Left renal cortex interstitium (tissue), 4 donors: ENCODE measurements around the gene MSTO1. TPM values are rescaled to one million over a fixed set of nuclear protein-coding genes. Genes with fewer than 3 reads are reported as not detected.
"Not testable (repeated sequence)": the region's sequence is repeated elsewhere in the genome, so short reads cannot be mapped to it uniquely, and the experiment has no call there.

Experiments used
- DNase-seq, 4 donors: peaks; one replicate each; pipeline ENCODE4 v3.0.0-alpha.2; 2013; ENCODE audit warnings: low read depth in 4 of 4, low spot score in 2 of 4, missing footprints in 1 of 4
- polyA plus RNA-seq, 4 donors: library from polyadenylated mRNA; unstranded; fragments of 120-200 nt; gene quantifications; one replicate each; pipeline ENCODE4 v1.2.1, GENCODE V29; 2013; ENCODE audit not compliant: insufficient read length in 4 of 4

Gene MSTO1
- polyA plus RNA-seq, 4 donors = 47.4 to 75.5 (median 61.5) TPM

DNA sequence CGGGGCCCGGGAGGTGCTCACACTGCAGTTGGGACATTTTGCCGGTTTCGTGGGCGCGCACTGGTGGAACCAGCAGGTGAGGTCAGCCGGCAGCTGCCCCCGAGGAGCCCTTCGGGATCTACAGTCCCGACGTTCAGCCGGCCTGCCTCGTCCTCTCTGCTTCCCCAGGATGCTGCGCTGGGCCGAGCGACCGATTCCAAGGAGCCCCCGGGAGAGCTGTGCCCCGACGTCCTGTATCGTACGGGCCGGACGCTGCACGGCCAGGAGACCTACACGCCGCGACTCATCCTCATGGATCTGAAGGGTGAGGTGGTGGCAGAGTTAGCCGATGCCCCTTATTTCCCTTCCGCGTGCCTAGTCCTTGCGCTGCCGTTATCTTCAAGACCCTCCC, 234 bp downstream of the MSTO1 start:
- not testable (repeated sequence) for DNase-seq

- not testable (repeated sequence) for DNase-seq
Observed at GRCh38 chr1:155613226-155613625, 3.2 kb downstream of the MSTO1 start.

DNA sequence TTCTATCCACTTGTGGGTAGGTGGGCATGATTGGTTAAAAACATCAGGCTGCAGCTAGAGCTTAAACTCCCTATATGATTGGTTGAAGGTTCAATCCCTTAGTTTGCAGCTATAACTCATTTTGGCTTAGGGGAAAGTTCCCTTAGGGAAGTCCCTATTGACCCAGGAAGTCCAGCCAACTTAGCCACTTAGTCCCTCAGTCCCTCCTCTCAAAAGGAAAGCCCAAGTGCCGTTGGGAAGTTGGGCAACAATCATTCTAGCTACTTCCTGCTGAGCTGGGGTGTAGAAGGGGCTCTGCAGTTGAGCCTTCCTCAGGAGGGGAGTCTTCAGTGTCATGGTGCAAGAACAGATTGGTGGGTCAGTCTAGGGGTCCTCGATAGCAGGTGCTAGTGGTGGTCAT, 12.2 kb downstream of the MSTO1 start:
- no peak for DNase-seq

GRCh38 chr1:155623357-155623756, 13.3 kb downstream of the MSTO1 start:
- DNase-seq = no peak

DNA sequence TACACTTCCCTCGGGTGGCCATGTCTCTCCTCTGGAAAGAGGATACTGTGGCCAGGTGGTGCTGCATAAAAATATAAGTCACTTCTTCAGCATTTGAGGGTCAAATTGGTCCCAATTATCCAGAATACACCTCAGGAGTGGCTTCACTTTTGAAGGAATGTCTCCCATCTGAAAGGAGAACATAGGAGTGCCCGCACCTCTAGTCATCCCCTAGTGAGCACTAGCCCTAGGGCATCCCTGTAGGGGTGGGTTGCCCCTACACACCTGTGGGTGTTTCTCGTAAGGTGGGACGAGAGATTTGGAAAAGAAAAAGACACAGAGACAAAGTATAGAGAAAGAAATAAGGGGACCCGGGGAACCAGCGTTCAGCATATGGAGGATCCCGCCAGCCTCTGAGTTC, 16.4 kb downstream of the MSTO1 start:
- not testable (repeated sequence) for DNase-seq

GRCh38 chr1:155636397-155637153, 26.6 kb downstream of the MSTO1 start:
- no peak for DNase-seq

GRCh38 chr1:155640367-155640766, 30.3 kb downstream of the MSTO1 start:
- no peak for DNase-seq

- not testable (repeated sequence) for DNase-seq
Observed at GRCh38 chr1:155642559-155643180, 32.7 kb downstream of the MSTO1 start.

- no peak for DNase-seq
Observed at GRCh38 chr1:155643230-155643629, 33.2 kb downstream of the MSTO1 start.

DNA sequence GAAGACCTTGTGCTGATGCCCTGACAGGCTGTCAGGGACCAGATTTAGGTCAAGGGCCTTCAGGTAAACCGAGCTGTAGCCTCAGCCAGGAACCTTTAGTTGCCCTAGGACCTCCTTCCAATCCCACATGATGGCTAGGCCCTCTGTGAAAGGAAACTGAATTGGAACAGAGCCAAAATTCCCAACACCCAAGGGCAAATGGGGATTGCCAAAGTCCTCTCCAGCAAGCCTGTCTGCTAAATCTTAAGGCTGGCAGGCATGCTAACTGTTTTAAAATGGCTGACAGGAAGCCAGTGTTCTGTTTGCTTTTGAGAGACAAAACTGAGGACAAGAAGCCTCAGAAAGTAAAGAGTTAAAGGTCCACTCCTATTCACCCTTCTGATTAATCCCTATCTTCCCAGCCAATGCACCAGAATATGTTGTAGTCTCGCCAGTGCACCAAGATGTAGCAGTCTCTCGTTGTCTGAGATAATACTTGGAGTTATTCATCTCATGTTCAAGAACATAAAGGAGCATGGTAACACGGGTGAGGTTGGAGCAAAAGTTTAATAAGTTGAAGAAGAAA, 35.1 kb downstream of the MSTO1 start:
- DNase-seq = no peak

DNA sequence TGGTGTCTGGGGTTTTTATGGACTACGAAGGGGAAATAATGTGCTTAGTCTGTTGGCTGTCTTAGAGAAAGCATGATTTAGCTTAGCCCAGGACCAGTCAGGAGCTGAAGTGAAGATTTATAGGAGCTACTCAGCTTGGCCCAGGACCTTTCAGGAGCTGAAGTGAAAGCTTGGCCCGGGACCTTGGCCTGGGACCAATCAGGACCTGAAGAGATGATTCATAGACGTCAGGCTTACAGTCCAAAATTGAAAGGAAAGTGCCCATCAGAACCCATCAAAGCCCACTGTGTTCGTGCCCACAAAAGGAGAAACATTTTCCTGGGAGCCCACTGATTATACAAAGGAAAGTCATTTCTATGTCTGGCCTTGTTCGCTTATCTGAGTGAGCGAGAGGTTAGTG, 35.6 kb downstream of the MSTO1 start:
- DNase-seq = no peak

- DNase-seq = no peak
Observed at GRCh38 chr1:155646307-155646706, 36.3 kb downstream of the MSTO1 start.

DNA sequence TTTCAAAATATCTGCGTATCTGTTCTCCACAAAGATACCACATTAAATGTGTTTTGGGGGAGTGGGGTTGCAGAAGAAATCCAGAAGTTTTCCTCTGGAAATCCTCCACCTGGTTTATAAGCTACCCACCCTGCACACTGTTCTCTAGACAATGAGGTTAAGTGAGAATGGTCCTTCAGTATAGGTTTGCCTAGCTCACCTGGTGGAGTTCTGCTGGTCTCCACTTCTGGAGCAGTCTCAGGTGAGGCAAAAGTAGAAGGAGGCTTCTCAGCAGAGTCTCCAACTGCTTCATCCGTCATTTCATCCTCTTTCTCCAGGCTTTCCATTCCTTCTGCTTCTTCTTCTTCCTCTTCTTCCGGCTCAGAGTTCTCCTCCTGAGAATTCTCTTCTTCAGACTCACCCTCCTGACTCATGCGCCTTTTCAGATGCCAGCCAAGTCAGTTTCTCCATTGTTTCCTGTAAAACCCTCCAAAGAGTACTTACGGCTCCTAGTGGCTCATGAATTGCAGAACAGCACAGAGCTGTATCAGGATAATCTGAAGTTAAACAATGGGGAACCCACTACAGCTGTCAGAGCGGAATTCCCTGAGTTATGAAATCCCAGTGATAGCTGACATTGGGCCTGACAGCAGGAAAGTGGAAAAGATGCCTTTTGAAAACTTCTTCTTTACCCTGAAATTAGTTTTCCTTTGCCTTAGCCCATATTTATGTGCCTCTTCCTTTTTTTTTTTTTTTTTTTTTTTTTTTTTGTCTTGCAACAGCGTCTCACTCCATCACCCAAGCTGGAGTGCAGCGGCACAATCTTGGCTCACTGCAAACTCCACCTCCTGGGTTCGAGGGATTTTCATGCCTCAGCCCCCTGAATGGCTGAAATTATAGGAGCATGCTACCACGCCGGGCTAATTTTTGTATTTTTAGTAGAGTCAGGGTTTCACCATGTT, 38.5 kb downstream of the MSTO1 start:
- no peak for DNase-seq

GRCh38 chr1:155649676-155650075, 39.7 kb downstream of the MSTO1 start:
- no peak for DNase-seq

DNA sequence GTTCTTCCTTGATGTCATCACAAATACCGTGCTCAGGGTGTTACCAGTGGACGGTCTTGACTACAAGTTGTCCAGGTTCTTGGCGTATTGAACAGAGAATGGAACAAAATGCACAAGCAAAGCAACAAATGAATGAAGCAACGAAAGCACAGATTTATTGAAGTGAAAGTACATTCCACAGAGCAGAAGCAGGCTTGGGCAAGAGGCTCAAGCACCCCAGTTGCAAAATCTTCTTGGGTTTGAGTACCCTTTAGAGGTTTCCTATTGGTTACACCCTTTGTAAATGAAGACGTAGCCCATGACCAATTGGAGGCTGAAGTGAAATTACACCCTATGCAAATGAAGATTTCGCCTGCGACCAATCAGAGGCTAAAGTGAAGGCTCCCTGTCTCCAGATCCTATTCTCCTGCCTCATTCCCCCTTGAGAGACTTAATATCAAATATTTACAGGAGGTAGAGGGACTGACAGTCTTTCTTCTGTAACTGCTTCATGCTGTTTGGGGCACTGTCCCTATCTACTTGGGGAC, 40.3 kb downstream of the MSTO1 start:
- DNase-seq = no peak

- no peak for DNase-seq
Observed at GRCh38 chr1:155651861-155652661, 42.0 kb downstream of the MSTO1 start.

GRCh38 chr1:155652951-155653350, 42.9 kb downstream of the MSTO1 start:
- DNase-seq = no peak

GRCh38 chr1:155657463-155657862, 47.4 kb downstream of the MSTO1 start:
- no peak for DNase-seq

DNA sequence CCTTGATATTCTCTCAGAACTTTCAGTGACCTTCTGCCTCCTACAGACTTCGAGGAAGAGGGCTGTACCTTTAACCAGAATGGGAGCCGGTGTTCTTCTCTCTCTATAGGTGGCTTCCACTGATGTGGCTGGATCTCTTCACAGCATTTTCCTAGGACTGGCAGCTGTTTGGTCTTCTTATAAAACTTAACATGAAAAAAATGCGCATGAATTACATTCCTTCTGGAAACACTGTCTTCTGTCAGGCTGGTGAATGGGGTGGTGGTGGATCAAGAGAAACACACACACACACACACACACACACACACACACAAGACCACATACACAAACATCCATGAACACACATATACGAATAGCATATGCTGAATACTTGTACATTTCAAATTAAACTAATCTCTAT, 51.2 kb downstream of the MSTO1 start:
- not testable (repeated sequence) for DNase-seq
